ENCODE data around the gene CEP192.

CEP192 gene

DNA sequence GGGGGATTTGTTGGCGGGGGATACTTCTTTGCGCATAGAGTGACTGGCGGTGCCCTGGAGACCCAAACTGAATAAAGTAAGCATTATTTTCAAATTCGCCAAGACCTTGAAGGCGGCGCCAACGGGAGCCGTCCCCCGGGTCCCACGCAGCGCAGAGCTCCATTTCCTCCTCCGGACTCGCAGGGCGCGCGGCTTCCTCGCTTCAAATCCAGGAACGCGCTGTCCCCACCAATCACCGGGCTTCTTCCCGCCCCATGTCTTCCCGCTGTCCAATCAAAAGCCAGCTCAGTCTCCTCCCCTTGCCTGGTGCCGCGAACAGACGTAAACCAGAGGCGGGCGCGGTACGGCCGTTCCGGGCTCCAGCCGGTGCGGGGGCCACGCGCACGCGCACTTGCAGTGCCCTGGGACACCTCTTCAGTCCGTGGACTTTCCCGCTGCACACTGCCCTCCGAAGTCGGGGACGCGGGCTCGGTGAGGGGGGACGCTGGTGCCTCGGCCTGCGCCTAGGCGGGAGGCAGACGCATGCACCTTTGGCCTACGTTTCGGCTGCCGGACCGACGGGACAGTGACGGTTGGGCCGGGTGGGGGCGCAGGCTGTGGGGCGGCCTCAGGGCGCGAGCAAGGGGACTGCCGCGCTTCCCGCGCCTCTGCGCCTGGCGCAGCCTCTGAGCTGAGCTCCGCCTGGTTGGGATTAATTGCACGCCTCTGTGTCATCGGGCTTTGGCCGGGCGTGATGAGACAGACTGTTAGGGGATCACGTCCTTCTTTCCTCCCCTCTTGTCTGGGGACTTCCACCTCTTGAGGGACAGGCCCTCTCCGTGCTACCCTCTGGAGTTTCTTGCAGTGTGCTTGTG is at the start of gene CEP192:
TSS of gene CEP192 (plus strand) at position 396 of the 854 bp plus-strand sequence. CDS start 8,063 bp downstream, outside the sequence.
- Histone ChIP-seq H3K79me2 (ENCODE audit: insufficient read depth, low read depth) (peaks cover 47% of the 10 kb centered on the region), H3K27me3 (ENCODE audit: insufficient read depth, low read depth) (no peaks in the 10 kb centered on the region), H4K20me1 (ENCODE audit: insufficient read depth) (peaks cover 3% of the 10 kb centered on the region), H3K36me3 (ENCODE audit: insufficient read depth) (no peaks in the 10 kb centered on the region), H3K9ac (peak within 1 kb of the TSS; percentile 78), H3K4me1 (ENCODE audit: low read depth, poor library complexity, severe bottlenecking) (peaks cover 18% of the 10 kb centered on the region), H3K27ac (peak within 1 kb of the TSS; percentile 68), H2AFZ (ENCODE audit: low read depth) (peak within 1 kb of the TSS; percentile 84), H3K4me2 (peak within 1 kb of the TSS; percentile 89), H3K4me3 (IDR thresholded peaks at IDR 0.05; ENCODE audit: insufficient read depth, low read depth, low read length) (peak within 1 kb of the TSS; percentile 35)
- TF ChIP-seq, protein P1, sequence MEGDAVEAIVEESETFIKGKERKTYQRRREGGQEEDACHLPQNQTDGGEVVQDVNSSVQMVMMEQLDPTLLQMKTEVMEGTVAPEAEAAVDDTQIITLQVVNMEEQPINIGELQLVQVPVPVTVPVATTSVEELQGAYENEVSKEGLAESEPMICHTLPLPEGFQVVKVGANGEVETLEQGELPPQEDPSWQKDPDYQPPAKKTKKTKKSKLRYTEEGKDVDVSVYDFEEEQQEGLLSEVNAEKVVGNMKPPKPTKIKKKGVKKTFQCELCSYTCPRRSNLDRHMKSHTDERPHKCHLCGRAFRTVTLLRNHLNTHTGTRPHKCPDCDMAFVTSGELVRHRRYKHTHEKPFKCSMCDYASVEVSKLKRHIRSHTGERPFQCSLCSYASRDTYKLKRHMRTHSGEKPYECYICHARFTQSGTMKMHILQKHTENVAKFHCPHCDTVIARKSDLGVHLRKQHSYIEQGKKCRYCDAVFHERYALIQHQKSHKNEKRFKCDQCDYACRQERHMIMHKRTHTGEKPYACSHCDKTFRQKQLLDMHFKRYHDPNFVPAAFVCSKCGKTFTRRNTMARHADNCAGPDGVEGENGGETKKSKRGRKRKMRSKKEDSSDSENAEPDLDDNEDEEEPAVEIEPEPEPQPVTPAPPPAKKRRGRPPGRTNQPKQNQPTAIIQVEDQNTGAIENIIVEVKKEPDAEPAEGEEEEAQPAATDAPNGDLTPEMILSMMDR (conservative IDR thresholded peaks at IDR 0.05; ENCODE audit: low read depth, low read length), result no peak

GRCh38 chr18:12943215-12943614 is 47.9 kb upstream of the CEP192 start:
- H3K27ac ChIP-seq, result no peak overlapping the region
- peaks cover 52% of the 10 kb centered on the region for H3K4me1 ChIP-seq (ENCODE audit: low read depth, poor library complexity, severe bottlenecking)
- H3K4me3 ChIP-seq (IDR thresholded peaks at IDR 0.05; ENCODE audit: insufficient read depth, low read depth, low read length), result no peak overlapping the region
- H3K27me3 ChIP-seq (ENCODE audit: insufficient read depth, low read depth), result no peaks in the 10 kb centered on the region
- no peaks in the 10 kb centered on the region for H4K20me1 ChIP-seq (ENCODE audit: insufficient read depth)
- no peak overlapping the region for H3K9ac ChIP-seq
- H3K4me2 ChIP-seq, result no peak overlapping the region
- TF ChIP-seq, protein P1 (conservative IDR thresholded peaks at IDR 0.05; ENCODE audit: low read depth, low read length), result no peak
- H2AFZ ChIP-seq (ENCODE audit: low read depth), result no peak overlapping the region
- H3K79me2 ChIP-seq (ENCODE audit: insufficient read depth, low read depth), result peaks cover 13% of the 10 kb centered on the region
- no peaks in the 10 kb centered on the region for H3K36me3 ChIP-seq (ENCODE audit: insufficient read depth)

GRCh38 chr18:12944709-12945108 is 46.5 kb upstream of the CEP192 start:
- no peak overlapping the region for H3K4me2 ChIP-seq
- peaks cover 41% of the 10 kb centered on the region for H3K4me1 ChIP-seq (ENCODE audit: low read depth, poor library complexity, severe bottlenecking)
- TF ChIP-seq, protein P1 (conservative IDR thresholded peaks at IDR 0.05; ENCODE audit: low read depth, low read length), result no peak
- no peak overlapping the region for H3K4me3 ChIP-seq (IDR thresholded peaks at IDR 0.05; ENCODE audit: insufficient read depth, low read depth, low read length)
- peaks cover 24% of the 10 kb centered on the region for H3K79me2 ChIP-seq (ENCODE audit: insufficient read depth, low read depth)
- no peaks in the 10 kb centered on the region for H4K20me1 ChIP-seq (ENCODE audit: insufficient read depth)
- H3K9ac ChIP-seq, result no peak overlapping the region
- no peaks in the 10 kb centered on the region for H3K36me3 ChIP-seq (ENCODE audit: insufficient read depth)
- no peaks in the 10 kb centered on the region for H3K27me3 ChIP-seq (ENCODE audit: insufficient read depth, low read depth)
- H3K27ac ChIP-seq, result no peak overlapping the region
- no peak overlapping the region for H2AFZ ChIP-seq (ENCODE audit: low read depth)

GRCh38 chr18:12946549-12947284 is 44.4 kb upstream of the CEP192 start:
- TF ChIP-seq, protein P1 (conservative IDR thresholded peaks at IDR 0.05; ENCODE audit: low read depth, low read length), result no peak
- Histone ChIP-seq H3K9ac (peak overlapping the region; percentile 75), H3K27me3 (ENCODE audit: insufficient read depth, low read depth) (no peaks in the 10 kb centered on the region), H3K4me2 (peak overlapping the region; percentile 66), H2AFZ (ENCODE audit: low read depth) (peak overlapping the region; percentile 70), H3K79me2 (ENCODE audit: insufficient read depth, low read depth) (peaks cover 44% of the 10 kb centered on the region), H3K27ac (peak overlapping the region; percentile 84), H3K4me1 (ENCODE audit: low read depth, poor library complexity, severe bottlenecking) (peaks cover 46% of the 10 kb centered on the region), H4K20me1 (ENCODE audit: insufficient read depth) (no peaks in the 10 kb centered on the region), H3K4me3 (IDR thresholded peaks at IDR 0.05; ENCODE audit: insufficient read depth, low read depth, low read length) (peak overlapping the region; percentile 64), H3K36me3 (ENCODE audit: insufficient read depth) (no peaks in the 10 kb centered on the region)

All from KMS-11 (cell line).